CD1c-positive myeloid dendritic cell (primary cell): Measurements from ENCODE around the gene TMCO4.
A peak's percentile ranks its signal among the peaks of the same experiment; 100 is the strongest.

Experiments
- DNase-seq: peaks from one replicate; pipeline ENCODE4 v3.0.0-alpha.2; 2016; ENCODE audit errors: extremely low spot score

The TMCO4 gene

DNA sequence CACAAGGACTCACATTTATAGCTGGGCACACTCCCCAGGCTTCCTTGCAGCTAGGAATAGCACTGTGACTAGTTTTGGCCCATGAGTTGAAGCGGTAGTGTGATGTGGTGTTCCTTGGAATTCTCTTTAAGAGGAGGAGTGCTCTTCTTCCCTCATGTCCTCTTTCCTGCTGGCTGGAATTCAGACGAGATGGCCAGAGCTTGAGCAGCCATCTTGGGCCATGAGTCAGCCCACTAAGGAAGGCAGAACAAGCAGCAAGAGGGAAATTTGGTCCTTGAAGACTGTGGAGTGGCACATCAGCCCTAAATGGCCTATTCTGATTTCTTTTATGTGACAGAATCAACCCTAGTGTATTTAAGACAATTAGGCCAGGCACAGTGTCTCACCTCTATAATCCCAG lies 115.0 kb downstream of the TMCO4 start:
- DNase-seq = no peak

DNA sequence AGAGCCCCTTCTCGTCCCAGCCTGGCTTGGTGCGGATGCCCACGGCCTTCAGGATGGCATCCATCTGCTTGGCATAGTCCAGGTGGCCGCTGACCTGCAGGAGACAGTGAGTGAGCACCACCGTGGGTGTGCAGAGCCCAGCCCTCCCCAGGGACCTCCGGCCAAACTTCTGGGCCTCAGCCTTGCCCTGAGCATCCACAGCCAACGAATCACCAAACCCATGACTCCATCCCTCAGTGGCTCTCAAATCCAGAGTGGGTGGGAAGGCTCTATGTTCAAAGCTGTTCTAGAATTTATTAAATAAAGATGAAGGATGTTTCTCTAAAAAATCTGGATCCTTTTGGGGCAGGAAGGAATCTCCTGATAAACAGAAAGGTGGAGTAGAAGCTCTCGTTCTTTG lies 116.4 kb downstream of the TMCO4 start:
- no peak for DNase-seq

DNA sequence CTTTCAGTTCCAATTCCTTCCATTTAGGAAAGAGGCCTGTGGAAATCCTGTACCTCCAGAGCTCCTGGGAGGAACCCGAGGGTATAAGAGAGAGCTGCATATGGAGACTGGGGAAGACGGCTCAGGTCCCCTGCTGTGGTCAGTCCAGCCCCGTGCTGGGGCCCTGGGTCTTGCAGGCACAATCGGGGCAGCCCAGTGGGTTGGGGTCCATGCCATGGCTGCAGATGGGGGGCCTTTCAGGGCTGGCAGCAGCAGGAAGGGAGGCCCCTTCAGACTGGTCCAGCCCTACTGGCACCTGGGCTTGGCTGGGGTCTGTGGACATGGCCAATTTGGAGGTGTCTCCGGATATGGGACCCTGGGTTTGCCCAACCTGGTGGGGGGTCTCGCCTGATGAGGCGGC lies 116.8 kb downstream of the TMCO4 start:
- DNase-seq = no peak

DNA sequence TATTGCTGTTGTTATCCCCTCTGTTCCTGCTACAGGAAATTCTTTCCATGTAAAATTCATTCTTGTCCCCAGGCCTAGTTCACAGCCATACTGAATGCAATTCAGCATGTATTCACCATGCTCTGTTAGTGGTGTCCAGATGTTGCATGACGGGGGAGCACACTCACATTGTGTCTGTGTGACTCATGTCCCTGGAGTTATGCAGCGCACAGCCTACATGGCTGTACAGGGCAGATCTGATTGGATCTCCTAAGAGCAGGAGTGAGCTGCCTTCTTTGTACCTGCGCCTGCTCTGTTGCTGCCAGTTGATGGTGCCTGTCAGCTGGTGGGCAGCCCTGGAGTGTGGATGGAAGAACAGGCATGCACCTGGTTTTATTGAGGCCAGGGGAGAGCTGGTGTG lies 117.5 kb downstream of the TMCO4 start:
- no peak for DNase-seq

DNA sequence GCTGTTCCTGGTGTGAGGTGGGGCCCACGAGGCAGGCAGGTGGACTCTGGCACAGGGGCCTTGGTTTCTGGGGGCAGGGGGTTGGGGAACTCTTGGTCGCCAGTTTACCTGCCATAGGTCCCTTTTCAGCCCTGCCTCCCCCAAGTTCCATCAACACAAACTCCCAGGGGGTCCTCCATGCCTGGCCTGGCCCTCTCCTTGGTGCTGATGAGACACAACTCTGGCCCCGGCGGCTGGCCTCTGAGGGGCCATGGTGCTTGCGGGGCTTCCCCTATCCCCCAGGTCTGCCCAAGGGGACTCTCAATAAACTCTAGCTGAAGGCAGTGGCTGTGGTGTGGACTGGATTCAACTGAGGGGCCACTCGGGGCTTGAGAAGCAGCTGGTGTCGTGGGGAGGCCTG lies 119.1 kb downstream of the TMCO4 start:
- DNase-seq = no peak

DNA sequence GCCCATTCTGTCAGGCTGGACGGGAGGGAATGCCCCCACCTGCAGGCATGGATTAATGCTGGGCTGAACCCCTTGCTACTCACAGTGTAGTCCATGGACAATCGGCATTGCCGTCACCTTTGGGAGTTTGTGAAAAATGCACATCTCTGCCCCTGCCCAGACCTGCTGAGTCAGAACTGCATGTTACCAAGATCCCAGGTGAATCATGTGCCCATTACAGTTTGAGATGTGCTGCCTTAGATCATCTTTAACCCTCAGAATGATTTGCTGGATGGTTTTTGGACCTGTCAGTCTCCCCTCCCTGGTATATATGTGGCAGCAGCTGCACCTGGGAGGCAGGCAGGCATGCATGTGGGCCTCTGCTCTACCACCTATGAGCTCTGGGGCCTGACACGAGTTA lies 120.0 kb downstream of the TMCO4 start:
- DNase-seq = no peak

DNA sequence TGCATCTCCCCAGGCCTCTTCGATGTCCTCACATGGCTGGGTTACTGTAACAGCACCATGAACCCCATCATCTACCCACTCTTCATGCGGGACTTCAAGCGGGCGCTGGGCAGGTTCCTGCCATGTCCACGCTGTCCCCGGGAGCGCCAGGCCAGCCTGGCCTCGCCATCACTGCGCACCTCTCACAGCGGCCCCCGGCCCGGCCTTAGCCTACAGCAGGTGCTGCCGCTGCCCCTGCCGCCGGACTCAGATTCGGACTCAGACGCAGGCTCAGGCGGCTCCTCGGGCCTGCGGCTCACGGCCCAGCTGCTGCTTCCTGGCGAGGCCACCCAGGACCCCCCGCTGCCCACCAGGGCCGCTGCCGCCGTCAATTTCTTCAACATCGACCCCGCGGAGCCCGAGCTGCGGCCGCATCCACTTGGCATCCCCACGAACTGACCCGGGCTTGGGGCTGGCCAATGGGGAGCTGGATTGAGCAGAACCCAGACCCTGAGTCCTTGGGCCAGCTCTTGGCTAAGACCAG lies 120.7 kb downstream of the TMCO4 start:
- no peak for DNase-seq

DNA sequence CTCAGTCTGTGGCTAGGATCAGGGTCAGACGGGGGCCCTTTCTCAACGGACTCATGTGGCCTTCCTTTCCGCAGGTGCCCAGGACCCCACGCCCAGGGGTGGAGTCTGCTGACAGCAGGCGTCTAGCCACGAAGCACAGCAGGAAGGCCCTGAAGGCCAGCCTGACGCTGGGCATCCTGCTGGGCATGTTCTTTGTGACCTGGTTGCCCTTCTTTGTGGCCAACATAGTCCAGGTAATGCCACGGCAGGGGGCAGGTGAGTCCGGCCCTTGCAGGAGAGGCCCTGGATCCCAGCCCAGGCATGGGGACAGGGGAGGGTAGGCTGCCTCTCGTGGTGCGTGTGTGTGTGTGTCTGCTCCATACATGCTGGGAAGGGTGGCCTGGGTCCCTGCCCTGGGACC lies 121.2 kb downstream of the TMCO4 start:
- DNase-seq = no peak

DNA sequence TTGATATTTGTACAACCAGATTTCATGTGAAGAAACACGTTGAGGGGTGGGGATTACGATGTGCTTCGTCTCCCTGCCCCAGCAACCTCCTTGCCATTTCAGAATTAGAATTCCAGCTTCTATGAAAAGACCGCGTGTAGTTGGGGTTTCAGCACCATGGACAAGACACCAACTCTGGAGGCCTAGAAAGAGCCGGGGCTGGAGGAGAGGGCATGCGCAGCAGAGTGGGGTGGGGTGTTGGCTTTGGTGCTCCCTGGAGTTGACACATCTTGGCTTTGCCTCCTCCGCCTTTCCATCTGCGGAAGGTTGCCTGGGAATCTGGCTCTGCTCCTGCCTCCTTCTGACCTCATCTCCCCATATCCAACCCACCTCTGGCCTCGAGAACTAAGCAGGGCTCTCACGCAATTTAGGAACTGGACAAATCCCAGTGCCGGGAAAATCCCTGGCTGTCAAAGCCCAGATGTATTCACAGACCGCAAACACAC lies 123.2 kb downstream of the TMCO4 start:
- DNase-seq = peak; percentile 18

DNA sequence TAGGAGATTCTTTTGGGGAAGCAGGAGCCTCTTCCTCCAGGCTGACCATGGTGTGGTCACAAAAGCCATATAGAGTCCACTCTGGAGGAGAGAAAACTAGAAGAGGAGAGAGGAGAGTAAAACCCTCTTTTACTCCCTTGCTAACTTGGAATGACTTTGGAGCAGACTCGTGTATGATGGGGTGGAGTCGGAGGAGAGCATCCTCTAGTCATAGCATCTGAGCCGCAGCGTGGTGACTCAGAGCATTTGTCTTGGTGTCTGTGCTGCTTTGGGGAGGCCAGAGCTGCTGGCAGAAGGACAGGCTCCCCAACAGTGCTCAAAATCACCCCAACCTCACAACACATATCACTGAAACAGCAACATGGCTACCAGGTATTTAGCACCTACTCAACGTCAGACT lies 123.9 kb downstream of the TMCO4 start:
- DNase-seq = no peak

DNA sequence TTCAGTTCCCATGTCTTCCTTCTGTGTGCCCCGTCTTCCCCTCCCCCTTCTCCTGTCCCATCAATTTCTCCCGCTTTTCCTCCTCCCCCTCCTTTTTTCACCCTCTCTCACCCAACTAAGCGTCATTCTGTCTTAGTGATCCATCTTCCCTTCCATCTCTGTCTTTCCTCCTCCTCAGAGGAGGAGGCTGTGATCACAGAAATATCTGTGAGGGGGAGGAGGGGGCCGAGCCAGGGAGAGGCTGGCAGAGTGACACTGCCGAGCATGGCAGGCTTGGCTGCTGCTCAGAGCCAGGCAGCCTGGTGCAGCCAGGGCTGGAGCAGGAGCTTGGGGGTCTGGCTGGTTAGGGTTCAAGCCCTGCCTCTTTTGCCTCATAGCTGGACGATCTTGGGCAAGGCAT lies 127.5 kb downstream of the TMCO4 start:
- DNase-seq = no peak

DNA sequence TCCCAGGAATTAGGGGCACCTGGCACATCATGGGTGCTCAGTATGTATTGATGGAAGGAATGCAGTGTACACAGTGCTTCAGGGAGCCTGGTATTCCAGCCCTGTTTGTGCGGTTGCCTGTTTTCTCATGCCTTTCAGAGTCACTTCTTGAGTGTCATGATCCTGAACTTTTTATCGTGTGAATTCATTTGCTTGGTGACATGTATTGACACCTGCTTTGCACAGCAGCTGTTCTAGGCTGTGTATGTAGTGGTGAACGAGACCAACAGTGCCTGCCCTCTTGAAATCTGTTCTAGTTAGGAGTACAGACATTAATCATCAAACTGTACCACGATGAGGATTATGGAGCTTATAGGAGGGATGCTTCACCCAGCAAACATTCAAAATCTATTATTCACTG lies 128.9 kb downstream of the TMCO4 start:
- no peak for DNase-seq

DNA sequence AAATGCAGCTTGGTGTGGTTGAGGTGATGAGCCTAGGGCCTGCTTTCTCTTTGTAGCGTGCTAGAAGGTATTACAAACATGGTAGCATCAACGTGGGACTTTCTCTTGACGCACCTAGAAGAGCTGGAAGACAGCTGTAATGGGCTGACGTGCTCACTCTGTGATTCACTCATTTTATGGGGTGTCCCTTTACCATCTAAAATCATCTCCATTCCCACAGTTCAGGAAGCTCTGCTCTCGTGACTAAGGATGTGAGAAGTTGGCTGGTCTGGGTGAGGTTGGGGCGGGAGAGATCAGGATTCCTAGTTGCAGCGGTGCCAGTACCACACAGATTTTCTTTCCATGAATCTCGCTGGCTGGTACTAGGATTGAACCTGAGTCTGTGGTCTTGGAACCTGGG lies 130.8 kb downstream of the TMCO4 start:
- no peak for DNase-seq

DNA sequence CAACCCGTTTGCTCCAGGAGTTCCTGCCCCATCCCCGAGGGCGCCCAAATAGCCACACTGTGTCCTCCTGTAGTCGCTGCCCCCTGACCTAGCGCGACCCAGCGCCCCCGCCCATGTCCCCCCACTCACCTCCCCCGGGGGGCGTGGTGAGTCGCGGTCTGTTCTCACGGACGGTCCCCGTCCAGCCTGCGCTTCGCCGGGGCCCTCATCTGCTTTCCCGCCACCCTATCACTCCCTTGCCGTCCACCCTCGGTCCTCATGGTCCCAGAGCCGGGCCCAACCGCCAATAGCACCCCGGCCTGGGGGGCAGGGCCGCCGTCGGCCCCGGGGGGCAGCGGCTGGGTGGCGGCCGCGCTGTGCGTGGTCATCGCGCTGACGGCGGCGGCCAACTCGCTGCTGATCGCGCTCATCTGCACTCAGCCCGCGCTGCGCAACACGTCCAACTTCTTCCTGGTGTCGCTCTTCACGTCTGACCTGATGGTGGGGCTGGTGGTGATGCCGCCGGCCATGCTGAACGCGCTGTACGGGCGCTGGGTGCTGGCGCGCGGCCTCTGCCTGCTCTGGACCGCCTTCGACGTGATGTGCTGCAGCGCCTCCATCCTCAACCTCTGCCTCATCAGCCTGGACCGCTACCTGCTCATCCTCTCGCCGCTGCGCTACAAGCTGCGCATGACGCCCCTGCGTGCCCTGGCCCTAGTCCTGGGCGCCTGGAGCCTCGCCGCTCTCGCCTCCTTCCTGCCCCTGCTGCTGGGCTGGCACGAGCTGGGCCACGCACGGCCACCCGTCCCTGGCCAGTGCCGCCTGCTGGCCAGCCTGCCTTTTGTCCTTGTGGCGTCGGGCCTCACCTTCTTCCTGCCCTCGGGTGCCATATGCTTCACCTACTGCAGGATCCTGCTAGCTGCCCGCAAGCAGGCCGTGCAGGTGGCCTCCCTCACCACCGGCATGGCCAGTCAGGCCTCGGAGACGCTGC lies 133.9 kb downstream of the TMCO4 start:
- no peak for DNase-seq

DNA sequence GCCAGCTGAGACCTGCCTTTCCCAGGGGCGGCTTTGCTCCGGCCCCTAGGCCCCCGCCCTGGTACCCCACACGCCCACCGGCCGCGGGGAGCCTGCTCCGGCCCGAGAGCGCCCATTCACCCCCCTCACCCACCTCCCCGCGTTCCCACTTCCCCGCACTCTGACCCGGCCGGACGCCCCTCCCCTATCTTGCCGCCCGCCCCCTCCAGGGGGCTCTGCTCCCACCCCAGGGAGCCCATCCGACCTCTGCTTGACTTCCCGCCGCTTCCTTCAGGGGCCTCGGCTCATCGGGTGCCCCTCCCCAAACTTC lies 134.6 kb downstream of the TMCO4 start:
- DNase-seq = no peak

DNA sequence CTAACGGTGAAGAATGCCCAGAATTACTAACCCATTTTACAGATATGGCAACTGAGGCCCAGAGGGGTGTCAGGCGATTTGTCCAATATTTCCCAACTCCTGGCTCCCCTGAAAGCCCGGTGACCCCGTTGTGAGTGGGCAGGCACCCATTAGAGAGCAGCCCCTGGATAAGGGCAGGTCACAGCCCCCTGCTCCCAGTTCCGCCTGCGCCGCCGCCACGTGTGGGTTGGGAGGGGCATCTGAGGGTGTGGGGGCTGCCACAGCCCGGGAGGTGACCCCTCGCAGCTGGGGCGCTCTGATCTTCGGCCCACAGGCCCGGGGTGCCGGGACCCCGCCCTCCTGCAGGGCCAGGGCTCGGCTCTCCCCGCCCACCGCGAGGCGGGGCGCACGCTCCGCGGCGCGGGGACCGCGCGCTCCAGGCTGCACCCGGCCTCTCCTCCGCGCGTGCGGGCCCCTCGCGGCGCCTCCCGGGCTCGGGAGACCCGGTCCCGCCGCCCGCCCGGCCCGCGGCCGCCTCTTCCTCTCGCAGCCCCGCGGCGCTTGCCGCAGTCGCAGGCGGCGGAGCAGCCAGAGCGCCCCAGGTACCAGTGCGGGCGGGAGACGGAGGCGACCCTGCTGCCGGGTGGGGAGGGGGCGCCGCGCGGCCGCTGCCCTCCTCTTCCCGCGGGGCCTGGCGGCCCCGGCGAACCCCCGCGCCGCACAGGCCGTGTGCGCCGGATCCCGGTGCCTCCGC lies 135.1 kb downstream of the TMCO4 start, which contains the start of gene HTR6:
Gene HTR6 (plus strand): TSS at position 423 of the 733 bp plus-strand sequence. CDS start 879 bp downstream, outside the sequence.
- no peak for DNase-seq

DNA sequence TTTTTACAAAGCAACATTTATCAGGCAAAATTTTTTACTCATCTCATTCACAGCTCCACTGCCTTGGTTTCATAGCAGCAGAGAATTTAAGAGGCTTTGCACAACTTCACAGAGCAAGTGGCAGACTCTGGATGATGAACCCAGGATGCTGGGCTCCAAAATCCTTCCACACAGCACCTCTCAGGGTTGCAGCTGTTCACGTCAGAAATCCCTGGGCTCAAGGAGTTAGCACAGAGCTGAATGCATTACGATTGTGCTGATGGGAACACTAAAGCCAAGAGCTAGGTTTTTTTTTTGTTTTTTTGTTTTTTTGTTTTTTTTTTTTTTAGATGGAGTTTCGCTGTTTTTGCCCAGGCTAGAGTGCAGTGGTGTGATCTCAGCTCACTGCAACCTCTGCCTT lies 137.4 kb downstream of the TMCO4 start:
- DNase-seq = no peak

DNA sequence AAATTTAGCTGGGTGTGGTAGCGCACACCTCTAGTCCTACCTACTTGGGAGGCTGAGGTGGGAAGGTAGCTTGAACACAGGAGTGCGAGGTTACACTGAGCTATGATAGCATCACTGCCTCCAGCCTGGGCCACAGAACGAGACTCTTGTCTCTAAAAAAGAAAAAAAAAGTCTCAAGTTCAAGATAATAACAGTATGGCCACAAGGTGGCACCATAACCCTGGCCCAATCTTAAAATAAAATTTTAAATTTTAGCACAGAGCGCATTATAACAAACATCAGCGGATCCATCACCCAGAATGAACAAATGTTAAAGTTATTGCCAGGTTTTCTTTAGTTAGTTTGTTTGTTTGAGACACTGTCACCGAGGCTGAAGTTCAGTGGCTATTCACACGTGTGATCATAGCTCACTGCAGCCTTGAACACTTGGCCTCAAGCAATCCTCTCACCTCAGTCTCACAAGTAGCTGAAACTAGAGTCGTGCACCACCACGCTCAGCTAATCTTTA lies 137.9 kb downstream of the TMCO4 start:
- DNase-seq = peak; percentile 52

DNA sequence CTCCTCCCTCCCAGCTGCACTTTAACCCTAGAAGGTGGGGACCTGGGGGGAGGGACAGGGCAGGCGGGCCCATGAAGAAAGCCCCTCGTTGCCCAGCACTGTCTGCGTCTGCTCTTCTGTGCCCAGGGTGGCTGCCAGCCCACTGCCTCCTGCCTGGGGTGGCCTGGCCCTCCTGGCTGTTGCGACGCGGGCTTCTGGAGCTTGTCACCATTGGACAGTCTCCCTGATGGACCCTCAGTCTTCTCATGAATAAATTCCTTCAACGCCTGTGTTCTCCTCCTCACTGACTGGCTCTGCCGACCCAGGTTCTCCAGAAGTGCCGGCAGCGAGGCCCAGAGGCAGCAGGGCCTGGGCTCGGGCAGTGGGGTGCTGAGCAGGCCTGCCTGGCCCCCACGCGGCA lies 141.5 kb downstream of the TMCO4 start:
- no peak for DNase-seq

DNA sequence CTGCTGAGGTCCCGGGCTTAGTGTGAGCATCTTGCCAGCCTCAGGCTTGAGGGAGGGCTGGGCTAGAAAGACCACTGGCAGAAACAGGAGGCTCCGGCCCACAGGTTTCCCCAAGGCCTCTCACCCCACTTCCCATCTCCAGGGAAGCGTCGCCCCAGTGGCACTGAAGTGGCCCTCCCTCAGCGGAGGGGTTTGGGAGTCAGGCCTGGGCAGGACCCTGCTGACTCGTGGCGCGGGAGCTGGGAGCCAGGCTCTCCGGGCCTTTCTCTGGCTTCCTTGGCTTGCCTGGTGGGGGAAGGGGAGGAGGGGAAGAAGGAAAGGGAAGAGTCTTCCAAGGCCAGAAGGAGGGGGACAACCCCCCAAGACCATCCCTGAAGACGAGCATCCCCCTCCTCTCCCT lies 142.2 kb downstream of the TMCO4 start:
- no peak for DNase-seq

DNA sequence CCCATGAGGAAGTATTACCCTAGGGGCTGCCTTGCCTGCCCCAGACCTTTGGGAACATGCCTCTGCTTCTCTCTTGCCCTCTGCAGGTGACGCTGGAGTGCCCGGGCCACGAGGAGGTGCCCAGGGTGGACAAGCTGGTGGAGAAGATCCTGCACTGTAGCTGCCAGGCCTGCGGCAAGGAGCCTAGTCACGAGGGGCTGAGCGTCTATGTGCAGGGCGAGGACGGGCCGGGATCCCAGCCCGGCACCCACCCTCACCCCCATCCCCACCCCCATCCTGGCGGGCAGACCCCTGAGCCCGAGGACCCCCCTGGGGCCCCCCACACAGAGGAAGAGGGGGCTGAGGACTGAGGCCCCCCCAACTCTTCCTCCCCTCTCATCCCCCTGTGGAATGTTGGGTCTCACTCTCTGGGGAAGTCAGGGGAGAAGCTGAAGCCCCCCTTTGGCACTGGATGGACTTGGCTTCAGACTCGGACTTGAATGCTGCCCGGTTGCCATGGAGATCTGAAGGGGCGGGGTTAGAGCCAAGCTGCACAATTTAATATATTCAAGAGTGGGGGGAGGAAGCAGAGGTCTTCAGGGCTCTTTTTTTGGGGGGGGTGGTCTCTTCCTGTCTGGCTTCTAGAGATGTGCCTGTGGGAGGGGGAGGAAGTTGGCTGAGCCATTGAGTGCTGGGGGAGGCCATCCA lies 142.8 kb downstream of the TMCO4 start:
- no peak for DNase-seq
